CD14-positive monocyte (primary cell): Measurements from ENCODE around the gene STXBP6. TPM values are rescaled to one million over a fixed set of nuclear protein-coding genes. Genes with fewer than 3 reads are reported as not detected.

Experiments
- DNase-seq, 3 donors: peaks; one replicate each; pipeline ENCODE4 v3.0.0-alpha.2; 2011 to 2022
- H2AFZ ChIP-seq: 2 replicates; pipeline ENCODE4 v1.6.0; 2012; ENCODE audit warnings: mild to moderate bottlenecking, low read depth, low read length, inconsistent platforms; ENCODE audit not compliant: insufficient read depth, poor library complexity, severe bottlenecking
- H3K27ac ChIP-seq, 2 donors: 1 replicate in 1 of 2; 2 replicates in 1 of 2; pipeline ENCODE4 v1.5.1; 2012 to 2013; ENCODE audit warnings: low read length in 2 of 2, control low read depth in 1 of 2, inconsistent platforms in 1 of 2, low read depth in 1 of 2, mild to moderate bottlenecking in 1 of 2
- H3K27me3 ChIP-seq, 2 donors: one replicate each; pipeline versions ENCODE4 v1.6.0 to v1.6.1; 2011 to 2013; ENCODE audit warnings: low read length in 2 of 2; ENCODE audit not compliant: control insufficient read depth in 2 of 2, insufficient read depth in 2 of 2
- H3K36me3 ChIP-seq, 2 donors: replicated peaks in 1 of 2; 1 replicate in 1 of 2; 2 replicates in 1 of 2; pipeline versions ENCODE4 v1.5.1 to v1.6.1; 2012 to 2013; ENCODE audit warnings: low read length in 2 of 2, control low read depth in 1 of 2, inconsistent platforms in 1 of 2, mild to moderate bottlenecking in 1 of 2; ENCODE audit not compliant: insufficient read depth in 2 of 2, control insufficient read depth in 1 of 2
- H3K4me1 ChIP-seq, 2 donors: 1 replicate in 1 of 2; 2 replicates in 1 of 2; pipeline versions ENCODE4 v1.5.1 to v1.6.1; 2012 to 2013; ENCODE audit warnings: low read length in 2 of 2, control low read depth in 1 of 2, inconsistent platforms in 1 of 2, mild to moderate bottlenecking in 1 of 2, moderate library complexity in 1 of 2; ENCODE audit not compliant: insufficient read depth in 2 of 2, control insufficient read depth in 1 of 2
- H3K4me2 ChIP-seq: replicated peaks from 2 replicates; pipeline ENCODE3; 2012; ENCODE audit warnings: low read length, moderate library complexity, mild to moderate bottlenecking; ENCODE audit not compliant: poor library complexity, severe bottlenecking; ENCODE audit errors: extremely low read depth
- H3K4me3 ChIP-seq, 3 experiments: fragments of 200-600 bp in 1 of 3; sonication (generic) in 1 of 3; replicated peaks in 1 of 3; 1 replicate in 2 of 3; 2 replicates in 1 of 3; pipeline ENCODE4 v1.5.1; 2011 to 2013; ENCODE audit warnings: low read length in 3 of 3, mild to moderate bottlenecking in 3 of 3, control low read depth in 2 of 3, low read depth in 2 of 3, inconsistent platforms in 1 of 3, moderate library complexity in 1 of 3
- H3K79me2 ChIP-seq: 2 replicates; pipeline ENCODE4 v1.6.0; 2012; ENCODE audit warnings: mild to moderate bottlenecking, control low read depth, inconsistent platforms, low read length, moderate library complexity; ENCODE audit not compliant: insufficient read depth
- H3K9ac ChIP-seq: 2 replicates; pipeline ENCODE4 v1.6.0; 2017; ENCODE audit warnings: low read length, mild to moderate bottlenecking; ENCODE audit not compliant: insufficient read depth, poor library complexity, severe bottlenecking
- H3K9me3 ChIP-seq, 2 donors: replicated peaks in 1 of 2; 1 replicate in 1 of 2; 2 replicates in 1 of 2; pipeline versions ENCODE4 v1.5.1 to v1.6.1; 2012 to 2013; ENCODE audit warnings: low read length in 2 of 2, control low read depth in 1 of 2; ENCODE audit not compliant: control insufficient read depth in 1 of 2, insufficient read depth in 1 of 2
- H4K20me1 ChIP-seq: 2 replicates; pipeline ENCODE4 v1.6.0; 2012; ENCODE audit warnings: mild to moderate bottlenecking, low read length, control low read depth, moderate library complexity; ENCODE audit not compliant: insufficient read depth
- H3K27ac Mint-ChIP-seq, 7 donors: one replicate each; pipeline ENCODE4 v1.8.0; 2020; ENCODE audit warnings: mild to moderate bottlenecking in 7 of 7, mixed read lengths in 7 of 7, moderate library complexity in 6 of 7, inconsistent platforms in 2 of 7
- H3K27me3 Mint-ChIP-seq, 3 donors: one replicate each; pipeline ENCODE4 v1.8.0; 2021 to 2022; ENCODE audit warnings: low read depth in 3 of 3, mild to moderate bottlenecking in 3 of 3, mixed read lengths in 3 of 3, moderate library complexity in 3 of 3, inconsistent platforms in 1 of 3
- H3K36me3 Mint-ChIP-seq, 2 donors: one replicate each; pipeline ENCODE4 v1.8.0; 2020; ENCODE audit warnings: mixed read lengths in 2 of 2, inconsistent platforms in 1 of 2, mild to moderate bottlenecking in 1 of 2
- H3K4me1 Mint-ChIP-seq: one replicate; pipeline ENCODE4 v1.8.0; 2020; ENCODE audit warnings: mild to moderate bottlenecking, mixed read lengths
- H3K4me3 Mint-ChIP-seq, 2 donors: one replicate each; pipeline ENCODE4 v1.8.0; 2020; ENCODE audit warnings: mild to moderate bottlenecking in 2 of 2, mixed read lengths in 2 of 2, moderate library complexity in 1 of 2
- H3K9me3 Mint-ChIP-seq, 7 donors: one replicate each; pipeline ENCODE4 v1.8.0; 2020 to 2022; ENCODE audit warnings: mixed read lengths in 7 of 7, mild to moderate bottlenecking in 6 of 7, moderate library complexity in 6 of 7, inconsistent platforms in 2 of 7
- WGBS: methylation state at CpG from one replicate; pipeline ENCODE4 v1.1.5; 2013; ENCODE audit warnings: missing lambda C conversion rate; ENCODE audit not compliant: insufficient coverage; 5-methylcytosine and 5-hydroxymethylcytosine counted together
- intact Hi-C, 2 donors: fragments of 100-400 bp; cut with micrococcal nuclease; formaldehyde crosslinking; loops; one replicate each; pipeline versions ENCODE4 v1.15.0 to v1.15.1; 2023
- polyA plus RNA-seq, 3 donors: library from polyadenylated mRNA; depleted of rRNA in 1 of 3; unstranded in 2 of 3; stranded (reverse) in 1 of 3; fragments of 300-500 nt in 2 of 3; fragments of >200 nt in 1 of 3; fragmentation: Illumina TruSeq in 2 of 3; gene quantifications; 1 replicate in 2 of 3; 2 replicates in 1 of 3; pipeline ENCODE4 v1.2.3, GENCODE V29; 2012 to 2021
- TF ChIP-seq, protein P1 (sequence below): fragments of 200-600 bp; IDR thresholded peaks from one replicate; pipeline ENCODE4 v1.8.0; 2022; ENCODE audit warnings: antibody characterized with exemption, mild to moderate bottlenecking

The STXBP6 gene
- polyA plus RNA-seq, 3 donors, result 0.05 to 0.25 (median 0.08) TPM

DNA sequence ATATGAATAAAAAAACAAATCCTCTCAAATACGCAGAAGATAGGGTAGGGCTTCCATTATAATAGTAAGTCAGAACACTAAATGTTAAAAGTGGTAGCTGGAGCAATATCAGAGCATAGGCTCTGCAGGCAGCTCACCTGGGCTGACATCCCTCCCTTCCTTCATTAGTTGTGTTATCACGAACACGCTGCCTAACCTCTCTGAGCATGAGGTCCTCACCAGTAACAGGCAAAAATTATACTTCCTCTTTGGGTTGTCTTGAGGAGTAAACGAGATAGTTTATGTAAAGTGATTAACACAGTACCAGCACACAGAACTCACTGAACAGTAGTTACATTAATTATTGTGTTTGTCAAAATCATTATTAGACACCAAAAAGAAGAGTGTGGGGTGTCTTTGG, 154.3 kb downstream of the STXBP6 start:
- intact Hi-C loops, result no loop called here
- Histone ChIP-seq H3K79me2 (no peaks in the 10 kb centered on the region), H3K4me1 (peaks cover 0 to 3% of the 10 kb centered on the region in 2 donors), H3K4me3 (no peak overlapping the region), H4K20me1 (no peaks in the 10 kb centered on the region), H2AFZ (no peak overlapping the region), H3K9me3 (no peaks in the 10 kb centered on the region), H3K4me2 (no peak overlapping the region), H3K27me3 (no peaks in the 10 kb centered on the region), H3K27ac (no peak overlapping the region), H3K36me3 (no peaks in the 10 kb centered on the region), H3K9ac (no peak overlapping the region)
- no CpG with 5 or more reads among the region's 4 CpGs for WGBS
- peaks cover 0 to 4% (median 0%) of the 10 kb centered on the region in 3 donors for H3K27me3 Mint-ChIP-seq
- peaks cover 12% of the 10 kb centered on the region for H3K4me1 Mint-ChIP-seq
- H3K9me3 Mint-ChIP-seq, result peaks cover 0 to 6% (median 2%) of the 10 kb centered on the region in 7 donors
- H3K36me3 Mint-ChIP-seq, result no peaks in the 10 kb centered on the region
- H3K4me3 Mint-ChIP-seq, result no peak overlapping the region
- no peak for DNase-seq
- TF ChIP-seq, protein P1, sequence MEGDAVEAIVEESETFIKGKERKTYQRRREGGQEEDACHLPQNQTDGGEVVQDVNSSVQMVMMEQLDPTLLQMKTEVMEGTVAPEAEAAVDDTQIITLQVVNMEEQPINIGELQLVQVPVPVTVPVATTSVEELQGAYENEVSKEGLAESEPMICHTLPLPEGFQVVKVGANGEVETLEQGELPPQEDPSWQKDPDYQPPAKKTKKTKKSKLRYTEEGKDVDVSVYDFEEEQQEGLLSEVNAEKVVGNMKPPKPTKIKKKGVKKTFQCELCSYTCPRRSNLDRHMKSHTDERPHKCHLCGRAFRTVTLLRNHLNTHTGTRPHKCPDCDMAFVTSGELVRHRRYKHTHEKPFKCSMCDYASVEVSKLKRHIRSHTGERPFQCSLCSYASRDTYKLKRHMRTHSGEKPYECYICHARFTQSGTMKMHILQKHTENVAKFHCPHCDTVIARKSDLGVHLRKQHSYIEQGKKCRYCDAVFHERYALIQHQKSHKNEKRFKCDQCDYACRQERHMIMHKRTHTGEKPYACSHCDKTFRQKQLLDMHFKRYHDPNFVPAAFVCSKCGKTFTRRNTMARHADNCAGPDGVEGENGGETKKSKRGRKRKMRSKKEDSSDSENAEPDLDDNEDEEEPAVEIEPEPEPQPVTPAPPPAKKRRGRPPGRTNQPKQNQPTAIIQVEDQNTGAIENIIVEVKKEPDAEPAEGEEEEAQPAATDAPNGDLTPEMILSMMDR, result no peak
- no peak overlapping the region for H3K27ac Mint-ChIP-seq

DNA sequence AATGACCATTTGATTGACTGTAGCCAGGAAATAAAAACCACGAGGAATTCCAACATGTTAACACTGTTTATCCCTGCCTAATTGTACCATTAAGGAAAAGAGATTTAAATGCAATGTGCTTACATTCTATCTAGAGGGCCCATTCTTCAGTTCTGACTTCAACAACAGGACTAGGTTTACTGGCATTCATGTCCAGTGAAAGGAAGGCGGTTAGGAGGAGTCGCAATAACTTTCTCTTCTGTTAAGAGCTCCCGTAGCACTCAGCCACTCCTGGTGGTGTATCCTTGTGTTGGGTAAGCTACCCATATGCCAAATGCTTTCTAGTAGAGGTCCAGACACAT, 154.7 kb downstream of the STXBP6 start:
- H3K27ac ChIP-seq, result no peak overlapping the region
- intact Hi-C loops, result no loop called here
- H3K36me3 Mint-ChIP-seq, result no peaks in the 10 kb centered on the region
- H3K4me1 ChIP-seq, result peaks cover 0 to 3% of the 10 kb centered on the region in 2 donors
- no peaks in the 10 kb centered on the region for H3K9me3 ChIP-seq
- no CpG with 5 or more reads among the region's 4 CpGs for WGBS
- no peaks in the 10 kb centered on the region for H3K79me2 ChIP-seq
- no peaks in the 10 kb centered on the region for H4K20me1 ChIP-seq
- no peak overlapping the region for H3K27ac Mint-ChIP-seq
- no peaks in the 10 kb centered on the region for H3K36me3 ChIP-seq
- no peaks in the 10 kb centered on the region for H3K27me3 ChIP-seq
- peaks cover 0 to under 1% (median 0%) of the 10 kb centered on the region in 3 donors for H3K27me3 Mint-ChIP-seq
- DNase-seq, result no peak
- H3K4me3 ChIP-seq, result no peak overlapping the region
- peaks cover 0 to 6% (median 3%) of the 10 kb centered on the region in 7 donors for H3K9me3 Mint-ChIP-seq
- no peak overlapping the region for H3K4me2 ChIP-seq
- H2AFZ ChIP-seq, result no peak overlapping the region
- H3K4me3 Mint-ChIP-seq, result no peak overlapping the region
- H3K4me1 Mint-ChIP-seq, result peaks cover 12% of the 10 kb centered on the region
- TF ChIP-seq, protein P1, result no peak
- H3K9ac ChIP-seq, result no peak overlapping the region
